GM19035 (cell line): ENCODE data around the gene CDC23.
"Not testable (repeated sequence)": the region's sequence is repeated elsewhere in the genome, so short reads cannot be mapped to it uniquely, and the experiment has no call there.

Experiments
- ATAC-seq: cut with Tn5 transposase; IDR thresholded peaks from one replicate; pipeline ENCODE4 v1.9.1; 2021; ENCODE audit not compliant: unreplicated experiment

Gene CDC23, protein sequence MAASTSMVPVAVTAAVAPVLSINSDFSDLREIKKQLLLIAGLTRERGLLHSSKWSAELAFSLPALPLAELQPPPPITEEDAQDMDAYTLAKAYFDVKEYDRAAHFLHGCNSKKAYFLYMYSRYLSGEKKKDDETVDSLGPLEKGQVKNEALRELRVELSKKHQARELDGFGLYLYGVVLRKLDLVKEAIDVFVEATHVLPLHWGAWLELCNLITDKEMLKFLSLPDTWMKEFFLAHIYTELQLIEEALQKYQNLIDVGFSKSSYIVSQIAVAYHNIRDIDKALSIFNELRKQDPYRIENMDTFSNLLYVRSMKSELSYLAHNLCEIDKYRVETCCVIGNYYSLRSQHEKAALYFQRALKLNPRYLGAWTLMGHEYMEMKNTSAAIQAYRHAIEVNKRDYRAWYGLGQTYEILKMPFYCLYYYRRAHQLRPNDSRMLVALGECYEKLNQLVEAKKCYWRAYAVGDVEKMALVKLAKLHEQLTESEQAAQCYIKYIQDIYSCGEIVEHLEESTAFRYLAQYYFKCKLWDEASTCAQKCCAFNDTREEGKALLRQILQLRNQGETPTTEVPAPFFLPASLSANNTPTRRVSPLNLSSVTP

DNA sequence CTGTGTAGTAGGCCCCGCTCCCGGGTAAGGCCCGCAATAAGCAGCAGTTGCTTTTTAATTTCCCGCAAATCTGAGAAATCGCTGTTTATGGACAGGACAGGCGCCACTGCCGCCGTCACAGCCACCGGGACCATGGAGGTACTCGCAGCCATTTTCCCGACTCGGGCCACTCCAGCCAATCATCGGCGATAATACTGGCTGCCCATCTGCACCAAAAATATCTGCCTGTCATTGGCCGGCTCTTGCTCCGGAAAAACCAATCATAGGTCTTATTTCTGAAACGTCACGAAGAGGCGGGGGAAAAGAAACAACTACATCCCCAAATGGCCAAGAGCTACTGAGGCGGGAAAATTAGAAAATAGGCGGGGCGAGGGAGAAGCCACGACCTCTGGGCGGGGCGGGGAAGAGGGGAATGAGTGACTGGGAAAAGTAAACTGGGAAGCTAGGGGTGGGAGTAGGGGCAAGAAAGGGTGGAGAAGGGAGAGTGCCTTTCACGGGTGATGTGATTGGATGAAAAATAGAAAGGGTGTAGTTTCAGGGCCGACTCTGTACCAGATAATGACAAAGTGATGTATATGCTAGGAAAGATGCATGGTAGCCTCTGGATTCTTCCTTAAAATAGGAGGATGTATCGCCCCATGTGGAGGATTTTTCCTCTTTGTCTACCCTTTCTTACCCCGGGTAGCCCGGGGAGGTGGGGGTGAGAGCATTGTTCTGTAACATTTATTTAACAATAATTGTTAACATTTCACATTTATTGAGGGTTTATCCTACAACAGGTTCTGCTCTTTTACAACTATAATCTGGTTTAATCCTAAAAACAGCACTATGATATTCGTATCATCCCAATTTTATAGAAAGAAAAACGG is at the start of gene CDC23:
Gene CDC23, minus strand, starts transcription at position 163 of the 869 bp plus-strand sequence. Its CDS starts 11 bp downstream, at position 152.
- peak; percentile 97 for ATAC-seq

DNA sequence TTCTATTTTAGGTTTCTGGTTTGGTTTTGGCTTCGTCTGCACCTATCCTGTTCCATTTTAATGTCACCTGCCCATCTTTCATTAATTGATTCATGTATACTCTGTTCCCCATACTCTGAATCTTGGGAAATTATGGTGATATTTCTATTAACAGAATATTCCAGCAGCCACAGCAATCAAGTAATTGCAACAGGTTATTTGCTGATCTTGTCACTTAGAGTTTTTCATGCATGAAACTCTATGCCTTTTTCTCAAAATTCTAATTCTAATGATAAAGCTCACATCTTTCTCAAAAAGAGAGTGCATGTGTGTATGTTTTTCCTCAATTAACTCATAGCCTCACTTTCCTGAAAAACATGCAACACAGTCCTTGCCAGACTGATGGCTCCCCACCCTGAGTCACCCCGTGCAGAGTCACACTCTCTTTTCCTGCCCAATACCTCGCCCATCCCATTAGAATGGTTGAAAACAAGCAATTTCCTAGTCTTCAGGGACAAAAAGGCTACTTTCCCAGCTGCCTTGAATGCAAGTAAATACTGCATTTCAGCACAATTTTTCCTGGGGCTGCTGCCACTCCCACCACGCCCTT is 45.7 kb upstream of the CDC23 start:
- ATAC-seq, result no peak

DNA sequence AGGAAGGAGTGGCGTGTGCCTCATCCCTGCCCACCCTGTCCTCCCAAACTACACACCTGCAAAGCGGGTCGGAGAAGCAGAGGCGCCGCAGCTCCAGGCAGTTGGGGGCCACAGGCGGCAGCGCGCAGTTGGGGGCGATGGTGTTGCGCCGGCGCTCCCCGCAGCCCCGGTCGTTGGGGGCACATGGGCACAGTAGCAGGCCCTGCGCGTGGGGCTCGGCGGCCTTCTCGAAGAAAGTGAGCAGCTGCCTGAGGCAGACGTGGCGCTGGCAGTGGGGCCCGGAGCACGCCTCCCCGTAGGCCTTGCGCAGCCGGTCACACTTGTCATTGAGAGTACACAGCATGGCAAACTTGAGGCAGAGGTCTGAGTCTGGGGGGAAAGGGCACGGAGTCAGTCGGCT is 44.5 kb upstream of the CDC23 start:
- no peak for ATAC-seq

- no peak for ATAC-seq
These were observed 39.8 kb upstream of the CDC23 start for GRCh38 chr5:138252944-138253343.

- ATAC-seq, result not testable (repeated sequence)
These were observed 34.7 kb upstream of the CDC23 start for GRCh38 chr5:138247800-138248199.

- no peak for ATAC-seq
These were observed 33.7 kb upstream of the CDC23 start for GRCh38 chr5:138246822-138247221.

GRCh38 chr5:138246334-138246733 is 33.2 kb upstream of the CDC23 start:
- ATAC-seq, result no peak

DNA sequence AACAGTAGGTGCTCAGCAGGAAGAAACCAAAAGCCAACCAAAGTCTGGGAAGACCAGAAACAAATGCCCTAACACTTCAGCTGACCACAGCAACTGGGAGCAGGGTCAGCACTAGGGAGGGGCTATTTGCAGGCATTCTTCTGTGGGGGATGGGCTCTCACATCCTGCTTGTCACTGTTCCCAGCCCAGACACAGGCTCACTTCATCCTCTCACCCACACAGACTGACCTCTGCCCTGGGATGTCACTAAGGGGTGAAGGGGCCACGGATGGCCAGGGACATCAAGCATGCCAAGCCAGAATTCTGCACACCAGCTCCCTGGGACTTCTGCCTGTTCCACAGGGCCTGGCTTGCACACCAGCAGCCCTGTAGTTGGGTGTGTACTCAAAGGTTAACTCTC is 32.6 kb upstream of the CDC23 start:
- ATAC-seq, result no peak

- no peak for ATAC-seq
These were observed 30.7 kb upstream of the CDC23 start for GRCh38 chr5:138243794-138244193.

DNA sequence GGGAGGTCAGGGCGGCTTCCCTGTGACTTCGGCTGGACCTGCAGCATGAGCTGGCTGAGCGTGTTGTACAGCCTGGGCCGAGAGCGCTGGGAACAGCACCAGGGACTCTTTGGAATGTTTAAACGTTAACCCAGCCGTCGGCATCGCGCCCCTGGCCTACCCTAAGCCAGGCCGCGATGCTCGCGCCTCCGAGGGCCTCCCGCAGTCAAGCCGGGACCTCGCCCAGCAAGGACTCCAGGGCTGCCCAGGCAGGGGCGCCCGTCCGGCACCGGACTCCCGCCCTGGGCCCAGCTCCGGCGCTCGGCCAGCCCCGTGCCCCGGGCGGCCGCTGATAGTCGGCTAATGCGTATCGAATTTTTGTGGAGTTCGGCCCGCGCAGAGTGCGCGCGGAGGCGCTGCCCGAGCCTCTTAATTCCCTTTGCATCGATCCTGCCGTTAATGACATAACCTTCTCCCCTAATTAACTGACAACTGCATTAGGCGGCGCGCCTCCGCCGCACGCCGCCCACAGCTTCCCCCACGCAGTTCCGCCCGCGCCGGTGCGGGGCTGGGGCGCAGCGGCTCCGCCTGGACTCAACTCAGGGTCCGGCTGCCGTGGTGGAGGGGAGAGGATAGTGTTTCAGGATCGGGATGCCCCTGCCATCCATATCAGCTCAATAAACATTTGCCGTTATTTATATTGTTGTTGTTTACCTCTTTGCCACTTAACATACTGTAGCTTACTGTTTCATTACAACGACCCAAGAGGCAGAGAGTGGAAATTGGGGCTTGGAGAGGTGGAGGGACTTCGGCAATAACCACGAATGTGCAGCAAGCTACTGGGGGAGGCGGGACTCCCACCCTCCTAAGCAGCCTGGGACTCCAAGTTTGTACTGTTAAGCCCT is 28.8 kb upstream of the CDC23 start:
- no peak for ATAC-seq

DNA sequence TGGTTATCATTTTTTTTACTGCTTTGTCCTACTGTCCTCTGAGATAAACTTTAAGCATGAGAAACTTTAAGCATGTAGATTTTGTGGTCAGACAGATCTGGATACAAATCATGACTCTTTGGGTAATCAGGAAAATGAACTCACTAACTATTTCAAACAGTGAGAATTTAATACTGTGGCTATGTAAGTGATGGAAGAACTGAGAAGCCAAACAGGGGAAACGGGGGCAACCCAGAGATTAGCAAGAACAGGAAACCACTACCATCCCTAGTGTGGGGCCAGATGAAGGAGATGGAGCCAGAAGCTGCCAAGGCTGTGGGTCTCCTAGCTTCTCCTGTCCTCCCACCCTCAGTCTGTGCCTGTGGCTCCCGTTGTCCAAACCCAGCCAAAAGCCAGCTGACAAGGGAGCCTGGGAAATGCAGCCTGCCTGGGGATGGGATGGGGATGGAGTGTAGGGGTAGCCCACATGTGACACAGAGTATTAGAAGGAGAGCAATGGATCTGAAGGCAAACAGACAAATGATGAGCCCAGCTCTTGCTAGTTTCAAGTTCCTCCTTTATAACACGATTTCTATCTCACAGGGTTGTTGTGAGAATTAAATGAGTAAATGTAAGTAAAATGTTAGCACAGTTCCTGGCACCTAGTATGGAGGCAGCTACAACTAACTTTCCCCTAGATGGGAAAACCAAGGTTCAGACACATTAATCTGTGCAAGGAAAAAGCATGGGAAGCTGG is 27.7 kb upstream of the CDC23 start:
- ATAC-seq, result no peak

GRCh38 chr5:138238034-138238433 is 24.9 kb upstream of the CDC23 start:
- no peak for ATAC-seq

GRCh38 chr5:138234651-138235050 is 21.5 kb upstream of the CDC23 start:
- no peak for ATAC-seq

GRCh38 chr5:138233280-138233679 is 20.2 kb upstream of the CDC23 start:
- no peak for ATAC-seq

DNA sequence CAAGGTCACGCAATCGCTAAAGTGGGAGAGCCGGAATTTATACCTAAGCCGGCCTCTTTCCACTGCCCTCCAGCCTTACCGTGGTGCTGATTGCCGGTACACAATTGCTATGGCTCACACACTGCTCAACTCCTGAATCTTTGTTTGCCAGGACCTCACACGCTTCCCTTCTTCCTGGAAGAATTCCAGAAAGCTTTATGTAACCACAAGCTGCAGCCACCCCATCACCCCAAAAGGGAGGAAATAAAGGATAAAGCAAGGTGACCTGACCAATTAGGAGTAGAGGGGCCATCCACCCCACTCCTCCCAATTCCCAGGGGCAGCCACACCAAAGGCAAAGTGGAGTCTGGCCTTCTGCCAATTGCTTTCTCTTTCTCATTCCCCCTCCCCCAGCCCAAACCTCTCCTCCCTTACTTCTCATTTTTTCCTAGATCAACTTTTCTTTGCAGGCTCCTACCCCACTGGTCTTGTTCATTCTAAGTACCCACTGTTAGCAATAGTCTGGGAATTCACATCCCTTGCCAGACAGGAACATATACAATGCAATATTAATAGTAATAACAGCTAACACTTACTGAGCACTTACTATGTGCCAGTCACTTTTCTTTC is 18.0 kb upstream of the CDC23 start:
- no peak for ATAC-seq

DNA sequence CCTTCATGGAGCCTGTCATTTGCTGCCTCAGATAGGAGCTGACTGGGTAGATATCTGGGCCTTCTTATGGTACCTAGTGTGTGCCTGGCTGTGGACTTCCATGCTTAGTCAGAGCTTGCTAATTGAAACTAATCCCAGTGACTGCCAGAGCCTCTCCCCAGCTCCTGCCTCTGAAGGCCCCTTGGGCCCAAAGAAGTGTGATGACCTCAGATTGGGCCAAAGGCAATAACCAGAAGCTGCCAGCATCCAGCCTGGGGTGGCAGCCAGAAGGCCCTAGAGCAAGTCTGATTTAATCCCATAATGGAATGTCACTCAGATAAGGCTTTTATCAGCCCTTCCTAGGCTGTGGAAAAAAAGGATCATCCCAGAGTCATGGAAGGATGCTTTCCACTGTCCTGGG is 17.1 kb upstream of the CDC23 start:
- ATAC-seq, result no peak

- no peak for ATAC-seq
These were observed 16.3 kb upstream of the CDC23 start for GRCh38 chr5:138229387-138229786.

DNA sequence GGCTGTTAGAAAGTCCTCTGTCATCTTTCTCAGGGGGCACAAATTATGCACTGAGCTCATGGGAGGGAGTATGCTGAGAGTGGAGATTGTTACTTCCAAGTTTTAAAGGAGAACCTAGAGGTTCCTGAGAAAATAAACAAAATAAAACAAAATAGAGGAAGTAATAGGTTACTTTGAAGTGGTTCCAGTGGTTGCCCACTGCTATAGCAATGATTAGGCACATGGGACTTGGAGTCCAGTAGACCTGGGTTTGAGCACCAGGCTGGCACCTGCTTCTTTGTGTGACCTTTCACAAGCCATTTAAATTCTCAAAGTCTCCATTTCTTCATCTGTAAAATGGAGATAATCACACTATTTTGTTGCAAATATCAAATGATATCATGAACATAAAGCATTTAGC is 13.8 kb upstream of the CDC23 start:
- ATAC-seq, result no peak

DNA sequence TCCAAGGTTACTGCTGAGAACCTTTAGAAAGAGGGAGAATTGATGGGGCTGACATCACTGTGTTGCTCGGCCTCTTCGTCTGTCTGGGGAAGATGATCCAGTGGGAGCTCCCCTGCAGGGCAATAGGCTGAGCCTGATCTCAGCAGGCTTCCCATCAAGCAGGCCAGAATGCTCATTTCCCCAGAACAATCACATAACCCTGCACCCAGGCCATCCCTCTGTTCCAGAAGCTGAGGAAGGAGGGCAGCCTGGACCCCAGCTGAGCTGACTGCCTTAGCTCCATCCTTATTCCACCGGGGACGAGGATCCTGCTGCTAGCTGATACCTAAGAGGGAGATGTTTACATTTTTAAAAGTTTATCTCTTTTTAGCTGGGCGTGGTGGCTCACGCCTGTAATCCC is 11.6 kb upstream of the CDC23 start:
- ATAC-seq, result no peak
